ENCODE measurements around the gene DPM2.

Gene DPM2

GRCh38 chr9:127973169-127974000 lies 35.7 kb upstream of the DPM2 start:
- no peak for DNase-seq (ENCODE audit: low read depth in 2 of 2)

GRCh38 chr9:127972236-127972871 lies 34.7 kb upstream of the DPM2 start:
- no peak for DNase-seq (ENCODE audit: low read depth in 2 of 2)

GRCh38 chr9:127971357-127972235 lies 33.9 kb upstream of the DPM2 start:
- no peak for DNase-seq (ENCODE audit: low read depth in 2 of 2)

GRCh38 chr9:127970401-127971313 lies 33.0 kb upstream of the DPM2 start:
- DNase-seq (ENCODE audit: low read depth in 2 of 2) = no peak

- DNase-seq (ENCODE audit: low read depth in 2 of 2) = no peak
Observed at GRCh38 chr9:127968700-127969383, 31.2 kb upstream of the DPM2 start.

GRCh38 chr9:127968042-127968441 lies 30.4 kb upstream of the DPM2 start:
- no peak for DNase-seq (ENCODE audit: low read depth in 2 of 2)

GRCh38 chr9:127967151-127967809 lies 29.6 kb upstream of the DPM2 start:
- DNase-seq (ENCODE audit: low read depth in 2 of 2) = no peak

GRCh38 chr9:127966416-127967150 lies 28.9 kb upstream of the DPM2 start:
- no peak for DNase-seq (ENCODE audit: low read depth in 2 of 2)

GRCh38 chr9:127965953-127966352 lies 28.3 kb upstream of the DPM2 start:
- DNase-seq (ENCODE audit: low read depth in 2 of 2) = no peak

GRCh38 chr9:127963359-127964064 lies 25.9 kb upstream of the DPM2 start:
- DNase-seq (ENCODE audit: low read depth in 2 of 2) = no peak

GRCh38 chr9:127963041-127963358 lies 25.3 kb upstream of the DPM2 start:
- DNase-seq (ENCODE audit: low read depth in 2 of 2) = no peak

- no peak for DNase-seq (ENCODE audit: low read depth in 2 of 2)
Observed at GRCh38 chr9:127962278-127962677, 24.6 kb upstream of the DPM2 start.

GRCh38 chr9:127961613-127962155 lies 24.0 kb upstream of the DPM2 start:
- no peak for DNase-seq (ENCODE audit: low read depth in 2 of 2)

- DNase-seq (ENCODE audit: low read depth in 2 of 2) = no peak
Observed at GRCh38 chr9:127961155-127961490, 23.5 kb upstream of the DPM2 start.

GRCh38 chr9:127960410-127961154 lies 22.9 kb upstream of the DPM2 start:
- no peak for DNase-seq (ENCODE audit: low read depth in 2 of 2)

- DNase-seq (ENCODE audit: low read depth in 2 of 2) = no peak
Observed at GRCh38 chr9:127959841-127960409, 22.3 kb upstream of the DPM2 start.

GRCh38 chr9:127959398-127959797 lies 21.7 kb upstream of the DPM2 start:
- no peak for DNase-seq (ENCODE audit: low read depth in 2 of 2)

GRCh38 chr9:127958728-127959127 lies 21.1 kb upstream of the DPM2 start:
- no peak for DNase-seq (ENCODE audit: low read depth in 2 of 2)

Measured in stimulated activated CD8-positive, alpha-beta memory T cell treated with anti-CD3 and anti-CD28 coated beads, Interleukin-2, amount 100 ng/mL, for 1 hour (primary cell).